Measurements from ENCODE around the gene GPR42. TPM values are rescaled to one million over a fixed set of nuclear protein-coding genes. Genes with fewer than 3 reads are reported as not detected.
"Not testable (repeated sequence)": the region's sequence is repeated elsewhere in the genome, so short reads cannot be mapped to it uniquely, and the experiment has no call there.

GPR42 gene
- total and polyA plus RNA-seq, 9 donors, result not detected

DNA sequence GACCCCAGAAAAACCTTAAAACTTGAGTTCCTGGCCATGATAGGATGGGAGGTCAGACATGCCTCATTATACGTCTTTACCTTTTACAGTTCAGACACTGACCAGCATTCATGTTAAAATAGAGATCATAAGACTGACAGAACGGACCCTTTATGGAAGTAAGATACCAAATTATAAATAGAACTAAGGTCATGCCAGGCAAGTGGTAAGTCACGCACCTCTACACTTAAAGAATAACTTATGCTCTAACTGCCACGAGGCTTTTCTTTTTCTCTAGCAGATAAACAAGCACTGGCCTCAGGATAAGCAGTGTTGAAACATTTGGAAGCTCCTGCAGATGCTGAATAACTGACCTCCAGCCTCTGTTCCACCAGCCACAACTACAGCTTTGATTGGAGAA, 28.4 kb downstream of the GPR42 start:
- 60 to 72% (median 63%) methylated on average over 4 of the region's 4 CpGs for WGBS, 3 donors
- H3K4me1 ChIP-seq (ENCODE audit: insufficient read depth), result no peaks in the 10 kb centered on the region
- no peak overlapping the region for H3K4me3 ChIP-seq
- H3K36me3 ChIP-seq, result no peaks in the 10 kb centered on the region
- H3K27ac ChIP-seq, result no peak overlapping the region
- H3K9me3 ChIP-seq, result no peaks in the 10 kb centered on the region
- intact Hi-C loops (cut with DNase I), result no loop called here
- TF ChIP-seq EP300 (IDR thresholded peaks at IDR 0.05) (no peak), POLR2A (IDR thresholded peaks at IDR 0.05) (no peak)
- TF ChIP-seq, protein P1, sequence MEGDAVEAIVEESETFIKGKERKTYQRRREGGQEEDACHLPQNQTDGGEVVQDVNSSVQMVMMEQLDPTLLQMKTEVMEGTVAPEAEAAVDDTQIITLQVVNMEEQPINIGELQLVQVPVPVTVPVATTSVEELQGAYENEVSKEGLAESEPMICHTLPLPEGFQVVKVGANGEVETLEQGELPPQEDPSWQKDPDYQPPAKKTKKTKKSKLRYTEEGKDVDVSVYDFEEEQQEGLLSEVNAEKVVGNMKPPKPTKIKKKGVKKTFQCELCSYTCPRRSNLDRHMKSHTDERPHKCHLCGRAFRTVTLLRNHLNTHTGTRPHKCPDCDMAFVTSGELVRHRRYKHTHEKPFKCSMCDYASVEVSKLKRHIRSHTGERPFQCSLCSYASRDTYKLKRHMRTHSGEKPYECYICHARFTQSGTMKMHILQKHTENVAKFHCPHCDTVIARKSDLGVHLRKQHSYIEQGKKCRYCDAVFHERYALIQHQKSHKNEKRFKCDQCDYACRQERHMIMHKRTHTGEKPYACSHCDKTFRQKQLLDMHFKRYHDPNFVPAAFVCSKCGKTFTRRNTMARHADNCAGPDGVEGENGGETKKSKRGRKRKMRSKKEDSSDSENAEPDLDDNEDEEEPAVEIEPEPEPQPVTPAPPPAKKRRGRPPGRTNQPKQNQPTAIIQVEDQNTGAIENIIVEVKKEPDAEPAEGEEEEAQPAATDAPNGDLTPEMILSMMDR (IDR thresholded peaks at IDR 0.05), result no peak
- H3K27me3 ChIP-seq, result no peaks in the 10 kb centered on the region
- DNase-seq, result no peak

DNA sequence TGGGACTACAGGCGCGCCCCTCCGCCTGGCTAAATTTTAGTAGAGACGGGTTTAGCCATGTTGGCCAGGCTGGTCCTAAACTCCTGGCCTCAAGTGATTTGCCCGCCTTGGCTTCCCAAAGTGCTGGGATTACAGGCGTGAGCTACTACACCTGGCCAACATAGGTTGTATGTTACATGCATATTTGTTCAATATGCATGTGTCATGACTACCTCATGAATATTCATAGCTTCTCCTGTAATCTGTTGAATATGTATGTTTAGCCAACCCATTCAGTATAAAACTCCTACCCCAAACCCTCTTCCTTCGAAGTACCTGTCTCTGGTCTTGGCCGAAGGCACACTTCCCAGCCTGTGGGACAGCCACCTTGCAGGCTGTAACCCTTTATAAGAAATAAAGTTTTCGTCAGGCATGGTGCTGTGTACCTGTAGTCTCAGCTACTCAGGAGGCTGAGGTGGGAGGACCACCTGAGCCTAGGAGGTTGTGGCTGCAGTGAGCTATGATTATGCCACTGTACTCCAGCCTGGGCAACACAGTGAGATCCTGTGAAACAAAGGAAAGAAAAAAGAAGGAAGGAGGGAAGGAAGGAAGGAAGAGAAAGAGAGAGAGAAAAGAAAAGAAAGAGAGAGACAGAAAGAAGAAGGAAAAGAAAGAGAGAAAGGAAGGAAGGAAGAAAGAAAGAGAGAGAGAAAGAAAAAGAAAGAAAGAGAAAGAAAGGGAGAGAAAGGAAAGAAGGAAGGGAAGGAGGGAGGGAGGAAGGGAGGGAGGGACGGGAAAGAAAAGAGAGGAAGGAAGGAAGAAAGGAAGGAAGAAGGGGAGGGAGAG, 29.3 kb downstream of the GPR42 start:
- Histone ChIP-seq H3K4me1 (ENCODE audit: insufficient read depth) (no peaks in the 10 kb centered on the region), H3K27ac (no peak overlapping the region), H3K36me3 (no peaks in the 10 kb centered on the region), H3K9me3 (no peaks in the 10 kb centered on the region), H3K27me3 (no peaks in the 10 kb centered on the region), H3K4me3 (no peak overlapping the region)
- 83 to 93% (median 86%) methylated on average over 10 of the region's 10 CpGs for WGBS, 3 donors
- intact Hi-C loops (cut with DNase I), result no loop called here
- DNase-seq, result no peak
- TF ChIP-seq, protein P1 (IDR thresholded peaks at IDR 0.05), result no peak

DNA sequence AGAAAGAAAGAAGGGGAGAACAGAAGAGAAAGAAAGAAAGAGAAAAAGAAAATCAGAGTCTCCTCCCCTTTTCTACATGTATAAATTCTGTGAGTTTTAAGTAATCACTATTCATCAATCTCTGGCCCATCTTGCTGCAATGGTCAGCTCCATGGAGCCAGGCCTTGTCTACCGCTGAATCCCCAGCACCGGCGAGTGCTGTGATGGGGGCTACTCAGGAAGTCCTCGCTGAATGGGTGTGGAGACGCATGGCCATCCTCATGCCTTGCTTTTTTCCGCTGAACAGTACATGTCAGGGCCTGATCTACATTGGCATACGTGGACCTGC, 29.9 kb downstream of the GPR42 start:
- Histone ChIP-seq H3K4me1 (ENCODE audit: insufficient read depth) (no peaks in the 10 kb centered on the region), H3K27me3 (no peaks in the 10 kb centered on the region), H3K9me3 (no peaks in the 10 kb centered on the region), H3K27ac (no peak overlapping the region), H3K4me3 (no peak overlapping the region), H3K36me3 (no peaks in the 10 kb centered on the region)
- TF ChIP-seq, protein P1 (IDR thresholded peaks at IDR 0.05), result no peak
- TF ChIP-seq EP300 (IDR thresholded peaks at IDR 0.05), result no peak
- no peak for TF ChIP-seq POLR2A (IDR thresholded peaks at IDR 0.05)
- no peak for DNase-seq
- intact Hi-C loops (cut with DNase I), result no loop called here
- 89 to 96% (median 93%) methylated on average over 7 of the region's 7 CpGs for WGBS, 3 donors

DNA sequence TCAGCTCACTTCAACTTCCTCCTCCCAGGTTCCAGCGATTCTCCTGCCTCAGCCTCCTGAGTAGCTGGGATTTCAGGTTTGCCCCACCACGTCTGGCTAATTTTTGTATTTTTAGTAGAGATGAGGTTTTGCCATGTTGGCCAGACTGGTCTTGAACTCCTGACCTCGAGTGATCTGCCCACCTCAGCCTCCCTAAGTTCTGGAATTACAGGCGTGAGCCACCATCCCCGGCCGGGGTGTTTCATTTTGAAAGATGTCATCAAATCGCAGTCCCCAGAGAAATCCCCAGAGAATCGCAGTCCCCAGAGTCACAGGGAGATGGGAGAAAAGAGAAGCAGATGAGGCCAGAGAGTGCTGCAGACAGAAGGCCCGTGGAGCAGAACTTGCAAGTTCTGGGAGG, 30.5 kb downstream of the GPR42 start:
- H3K4me1 ChIP-seq (ENCODE audit: insufficient read depth); intact Hi-C loops (cut with DNase I); DNase-seq; H3K27ac ChIP-seq; H3K27me3 ChIP-seq; H3K9me3 ChIP-seq; H3K36me3 ChIP-seq; H3K4me3 ChIP-seq: not testable (repeated sequence)
- WGBS, 3 donors, result 88 to 90% (median 89%) methylated on average over 9 of the region's 9 CpGs

DNA sequence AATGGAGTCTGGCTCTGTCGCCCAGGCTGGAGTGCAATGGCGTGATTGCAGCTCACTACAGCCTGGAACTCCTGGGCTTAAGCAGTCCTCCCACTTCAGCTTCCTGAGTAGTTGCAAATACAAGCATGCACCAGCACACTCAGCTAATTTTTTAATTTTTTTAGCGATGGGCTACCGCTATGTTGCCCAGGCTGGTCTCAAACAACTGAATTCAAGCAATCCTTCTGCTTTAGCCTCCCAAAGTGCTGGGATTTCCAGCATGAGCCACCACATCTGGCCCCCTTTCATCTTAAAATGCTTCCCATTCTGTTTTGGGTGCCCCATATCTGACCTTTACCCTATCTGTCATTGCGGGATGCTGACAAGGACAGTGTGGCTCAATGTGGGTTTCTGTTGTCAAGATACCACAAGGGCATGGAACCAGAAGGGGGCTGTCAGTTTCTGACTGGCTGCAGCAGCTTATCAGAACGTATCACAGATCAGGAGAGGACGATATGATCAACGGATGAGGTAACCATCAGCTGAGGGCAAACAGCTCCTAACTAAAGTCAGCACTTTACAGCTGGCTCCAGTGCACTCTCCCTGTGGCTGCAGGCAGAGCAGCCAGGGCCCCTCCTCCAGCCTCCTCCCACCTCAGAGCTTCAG, 32.4 kb downstream of the GPR42 start:
- no peak for TF ChIP-seq EP300 (IDR thresholded peaks at IDR 0.05)
- TF ChIP-seq POLR2A (IDR thresholded peaks at IDR 0.05), result no peak
- TF ChIP-seq, protein P1 (IDR thresholded peaks at IDR 0.05), result no peak

More for the DNA sequence above, 32.4 kb downstream of the GPR42 start:
- intact Hi-C loops (cut with DNase I), result no loop called here
- H3K4me1 ChIP-seq (ENCODE audit: insufficient read depth), result no peaks in the 10 kb centered on the region
- no peak for DNase-seq
- H3K27me3 ChIP-seq, result no peaks in the 10 kb centered on the region
- H3K4me3 ChIP-seq, result no peak overlapping the region
- 69 to 81% (median 75%) methylated on average over 8 of the region's 8 CpGs for WGBS, 3 donors
- H3K27ac ChIP-seq, result no peak overlapping the region
- H3K9me3 ChIP-seq, result no peaks in the 10 kb centered on the region
- no peaks in the 10 kb centered on the region for H3K36me3 ChIP-seq

All from ovary (tissue), 9 donors.